OCI-LY3 (cell line): ENCODE data around the gene BCDIN3D.

ENCODE experiments used
- H2AFZ ChIP-seq: fragments of 200-600, 300-600 bp; shearing (Covaris generic); 2 replicates; pipeline ENCODE4 v1.6.0; 2014; ENCODE audit warnings: antibody characterized with exemption, low read depth, low read length
- H3K27ac ChIP-seq: fragments of 200-600, 300-600 bp; sonication (generic); 2 replicates; pipeline ENCODE4 v1.5.1; 2014; ENCODE audit warnings: mild to moderate bottlenecking, low read length, moderate library complexity, mixed read lengths
- H3K27me3 ChIP-seq: fragments of 200-600, 300-600 bp; sonication (generic); 2 replicates; pipeline ENCODE4 v1.6.1; 2014; ENCODE audit warnings: low read depth, low read length, mixed read lengths
- H3K36me3 ChIP-seq: fragments of 200-600, 300-600 bp; sonication (generic); replicated peaks from 2 replicates; pipeline ENCODE3; 2014; ENCODE audit warnings: low read depth, low read length, mixed read lengths
- H3K4me1 ChIP-seq: fragments of 300-600, 200-600 bp; sonication (generic); 2 replicates; pipeline ENCODE4 v1.6.1; 2014; ENCODE audit warnings: low read length, mixed read lengths
- H3K4me2 ChIP-seq: fragments of 200-600, 300-600 bp; sonication (generic); 2 replicates; pipeline ENCODE4 v1.6.1; 2014; ENCODE audit warnings: low read length, mixed read lengths
- H3K4me3 ChIP-seq: fragments of 300-600, 200-600 bp; sonication (generic); 2 replicates; pipeline ENCODE4 v1.5.1; 2014; ENCODE audit warnings: antibody characterized with exemption, mild to moderate bottlenecking, low read length, moderate library complexity
- H3K79me2 ChIP-seq: fragments of 300-600, 200-600 bp; shearing (Covaris generic); 2 replicates; pipeline ENCODE4 v1.6.1; 2014; ENCODE audit warnings: mild to moderate bottlenecking, low read length, mixed read lengths
- H3K9ac ChIP-seq: fragments of 300-600, 200-600 bp; shearing (Covaris generic); 2 replicates; pipeline ENCODE4 v1.6.0; 2014; ENCODE audit warnings: mild to moderate bottlenecking, low read length, moderate library complexity
- H3K9me3 ChIP-seq: fragments of 200-600, 300-600 bp; shearing (Covaris generic); 2 replicates; pipeline ENCODE4 v1.6.1; 2014; ENCODE audit warnings: low read length, mixed read lengths; ENCODE audit not compliant: insufficient read depth
- H4K20me1 ChIP-seq: fragments of 200-600, 300-600 bp; sonication (generic); 2 replicates; pipeline ENCODE4 v1.6.1; 2016; ENCODE audit warnings: low read length, mixed read lengths; ENCODE audit not compliant: insufficient read depth
- EZH2phosphoT487 ChIP-seq: fragments of 200-600 bp; shearing (Covaris generic); IDR thresholded peaks from 2 replicates; pipeline ENCODE4 v1.6.1; 2018; ENCODE audit warnings: antibody characterized with exemption, mixed run types, low read depth
- TF ChIP-seq, protein P1 (sequence below): fragments of 200-600, 300-600 bp; sonication (generic); IDR thresholded peaks from 2 replicates; pipeline ENCODE4 v1.5.1; 2014; ENCODE audit warnings: antibody characterized with exemption, low read length, low read depth

Gene BCDIN3D

DNA sequence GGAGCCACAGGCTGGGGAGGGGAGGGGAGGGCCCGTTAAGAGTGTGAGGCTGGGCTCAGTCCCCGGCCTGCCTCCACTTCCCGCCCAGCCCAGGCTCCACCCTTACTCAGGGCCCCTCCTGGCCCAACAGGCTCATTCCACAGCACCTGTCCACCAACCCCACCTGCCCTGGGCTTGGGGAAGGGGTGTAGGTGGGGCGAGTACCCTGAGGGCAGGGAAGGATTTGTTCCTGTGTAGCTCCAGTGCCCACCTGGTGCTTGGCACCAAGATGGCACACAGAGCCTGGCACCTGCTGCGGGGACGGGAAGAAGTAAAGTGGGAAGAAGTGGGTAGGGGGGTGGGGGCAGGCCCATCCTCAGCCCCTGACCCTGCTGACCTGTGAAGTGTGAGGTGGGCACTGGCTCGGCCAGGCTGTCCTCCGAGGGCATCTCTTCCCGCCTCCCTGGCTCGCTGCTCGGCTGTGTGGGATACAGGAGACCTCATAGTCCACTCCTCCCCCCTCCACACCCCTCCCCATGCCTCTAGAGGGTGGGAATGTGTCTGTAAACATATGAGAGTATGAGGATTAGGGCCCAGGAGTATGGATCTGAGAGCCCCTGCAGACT lies 49.8 kb downstream of the BCDIN3D start:
- no peaks in the 10 kb centered on the region for H4K20me1 ChIP-seq
- H3K79me2 ChIP-seq = no peaks in the 10 kb centered on the region
- no peak overlapping the region for H3K4me2 ChIP-seq
- H3K4me3 ChIP-seq = no peak overlapping the region
- H2AFZ ChIP-seq = no peak overlapping the region
- no peak overlapping the region for H3K27ac ChIP-seq
- no peaks in the 10 kb centered on the region for H3K27me3 ChIP-seq
- H3K9ac ChIP-seq = no peak overlapping the region
- no peak for TF ChIP-seq EZH2phosphoT487
- TF ChIP-seq, protein P1, sequence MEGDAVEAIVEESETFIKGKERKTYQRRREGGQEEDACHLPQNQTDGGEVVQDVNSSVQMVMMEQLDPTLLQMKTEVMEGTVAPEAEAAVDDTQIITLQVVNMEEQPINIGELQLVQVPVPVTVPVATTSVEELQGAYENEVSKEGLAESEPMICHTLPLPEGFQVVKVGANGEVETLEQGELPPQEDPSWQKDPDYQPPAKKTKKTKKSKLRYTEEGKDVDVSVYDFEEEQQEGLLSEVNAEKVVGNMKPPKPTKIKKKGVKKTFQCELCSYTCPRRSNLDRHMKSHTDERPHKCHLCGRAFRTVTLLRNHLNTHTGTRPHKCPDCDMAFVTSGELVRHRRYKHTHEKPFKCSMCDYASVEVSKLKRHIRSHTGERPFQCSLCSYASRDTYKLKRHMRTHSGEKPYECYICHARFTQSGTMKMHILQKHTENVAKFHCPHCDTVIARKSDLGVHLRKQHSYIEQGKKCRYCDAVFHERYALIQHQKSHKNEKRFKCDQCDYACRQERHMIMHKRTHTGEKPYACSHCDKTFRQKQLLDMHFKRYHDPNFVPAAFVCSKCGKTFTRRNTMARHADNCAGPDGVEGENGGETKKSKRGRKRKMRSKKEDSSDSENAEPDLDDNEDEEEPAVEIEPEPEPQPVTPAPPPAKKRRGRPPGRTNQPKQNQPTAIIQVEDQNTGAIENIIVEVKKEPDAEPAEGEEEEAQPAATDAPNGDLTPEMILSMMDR = no peak
- peaks cover 2% of the 10 kb centered on the region; the same call in 1 of the 2 replicates for H3K4me1 ChIP-seq
- no peaks in the 10 kb centered on the region for H3K36me3 ChIP-seq
- no peaks in the 10 kb centered on the region for H3K9me3 ChIP-seq

DNA sequence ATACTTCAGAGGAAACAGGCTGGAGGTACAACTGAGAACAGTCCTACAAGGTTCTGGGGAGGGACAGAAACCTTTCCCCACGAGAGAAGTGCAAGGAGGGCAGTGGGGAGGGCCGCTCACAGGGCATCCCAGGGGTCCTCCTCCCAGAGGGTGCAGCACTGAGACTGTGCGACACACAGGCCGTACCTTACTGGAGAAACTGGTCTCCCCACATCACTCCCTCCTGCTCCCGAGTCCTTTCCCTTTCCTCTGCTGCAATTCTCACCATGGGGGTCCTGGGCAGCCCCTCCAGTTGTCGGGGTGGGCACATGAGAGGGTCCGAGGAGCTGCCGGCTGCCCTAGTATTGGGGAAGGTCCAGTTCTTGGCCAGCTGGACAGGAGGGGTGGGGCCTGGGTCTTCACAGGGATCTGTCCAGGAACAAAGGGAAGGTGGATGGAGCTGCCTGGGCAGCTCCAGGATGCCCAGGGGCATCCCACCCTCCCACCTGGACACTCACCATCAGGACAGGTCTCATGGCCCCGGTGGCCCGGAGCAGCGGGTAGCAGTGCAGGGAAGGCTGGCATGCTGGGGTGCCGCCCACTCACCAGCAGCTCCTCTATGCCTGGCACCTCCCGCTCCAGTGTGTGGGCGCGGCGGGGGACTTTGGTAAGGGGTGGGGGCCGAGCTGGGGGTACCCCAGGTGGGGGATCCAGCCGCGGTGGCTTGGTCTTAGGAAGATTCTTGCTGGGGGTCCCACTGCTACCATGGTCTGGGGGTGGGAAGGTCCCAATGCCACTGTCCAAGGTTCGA lies 50.5 kb downstream of the BCDIN3D start:
- no peak overlapping the region for H3K4me3 ChIP-seq
- TF ChIP-seq, protein P1 = no peak
- no peak for TF ChIP-seq EZH2phosphoT487
- H3K27me3 ChIP-seq = no peaks in the 10 kb centered on the region
- no peak overlapping the region for H3K9ac ChIP-seq
- no peak overlapping the region for H2AFZ ChIP-seq
- peaks cover 5% of the 10 kb centered on the region; the same call in 1 of the 2 replicates for H3K9me3 ChIP-seq
- H3K79me2 ChIP-seq = no peaks in the 10 kb centered on the region
- H3K27ac ChIP-seq = no peak overlapping the region
- H3K4me2 ChIP-seq = no peak overlapping the region
- H3K36me3 ChIP-seq = no peaks in the 10 kb centered on the region
- no peaks in the 10 kb centered on the region for H4K20me1 ChIP-seq
- H3K4me1 ChIP-seq = peaks cover 6% of the 10 kb centered on the region; the same call in 1 of the 2 replicates

DNA sequence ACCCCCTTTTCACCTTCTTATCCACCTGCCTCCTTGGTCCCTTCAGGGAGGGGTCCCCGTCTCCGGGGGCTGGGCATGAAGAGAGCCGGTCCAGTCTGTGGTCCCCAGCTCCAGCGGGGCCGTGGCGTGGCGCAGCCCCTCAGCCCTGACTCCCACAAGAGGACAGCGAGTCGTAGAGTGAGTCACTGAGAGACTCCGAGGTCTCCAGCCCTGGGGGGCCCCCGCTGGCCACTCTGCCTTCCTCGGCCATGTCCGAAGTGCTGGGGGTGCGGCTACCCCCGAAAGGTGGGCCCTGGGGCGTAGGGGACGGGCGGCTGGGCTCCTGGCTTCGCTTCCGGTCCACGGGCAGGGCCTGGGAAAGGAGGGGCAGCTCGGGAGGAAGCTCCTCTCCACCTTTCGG lies 51.2 kb downstream of the BCDIN3D start:
- Histone ChIP-seq H3K27ac (no peak overlapping the region), H3K9ac (no peak overlapping the region), H3K4me3 (no peak overlapping the region), H3K4me1 (peaks cover 6% of the 10 kb centered on the region; the same call in 1 of the 2 replicates), H3K36me3 (no peaks in the 10 kb centered on the region), H3K9me3 (peaks cover 5% of the 10 kb centered on the region; the same call in 1 of the 2 replicates), H2AFZ (no peak overlapping the region), H3K27me3 (no peaks in the 10 kb centered on the region), H3K79me2 (no peaks in the 10 kb centered on the region), H4K20me1 (no peaks in the 10 kb centered on the region), H3K4me2 (no peak overlapping the region)
- TF ChIP-seq EZH2phosphoT487 = no peak
- TF ChIP-seq, protein P1 = no peak
